Activated CD4-positive, alpha-beta T cell treated with anti-CD3 and anti-CD28 coated beads for 48 hours (primary cell): ENCODE results near the gene NTM.
"Not testable (repeated sequence)": the region's sequence is repeated elsewhere in the genome, so short reads cannot be mapped to it uniquely, and the experiment has no call there.

Source experiments
- DNase-seq: peaks from one replicate; pipeline ENCODE4 v3.0.0-alpha.2; 2020

Gene NTM

DNA sequence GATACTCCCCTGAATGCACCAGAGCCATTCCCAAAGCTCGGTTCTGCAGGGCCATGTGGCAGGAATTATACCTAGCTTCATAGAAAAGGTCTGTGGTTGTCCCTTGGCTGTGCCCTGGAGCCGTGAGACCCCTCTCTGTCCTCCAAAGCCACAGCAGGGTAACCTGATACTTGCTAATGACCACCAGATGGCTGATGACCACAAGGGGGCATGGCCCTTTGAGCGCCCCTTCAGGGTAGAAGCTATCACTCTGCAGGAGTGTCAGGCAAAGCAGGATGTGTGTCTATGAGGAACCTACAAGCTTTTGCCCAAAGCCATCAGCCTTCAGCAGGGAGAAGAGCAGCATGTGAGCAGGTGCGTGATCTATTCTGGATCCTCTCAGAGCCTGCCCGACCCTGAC is 95.3 kb downstream of the NTM start:
- DNase-seq = no peak

DNA sequence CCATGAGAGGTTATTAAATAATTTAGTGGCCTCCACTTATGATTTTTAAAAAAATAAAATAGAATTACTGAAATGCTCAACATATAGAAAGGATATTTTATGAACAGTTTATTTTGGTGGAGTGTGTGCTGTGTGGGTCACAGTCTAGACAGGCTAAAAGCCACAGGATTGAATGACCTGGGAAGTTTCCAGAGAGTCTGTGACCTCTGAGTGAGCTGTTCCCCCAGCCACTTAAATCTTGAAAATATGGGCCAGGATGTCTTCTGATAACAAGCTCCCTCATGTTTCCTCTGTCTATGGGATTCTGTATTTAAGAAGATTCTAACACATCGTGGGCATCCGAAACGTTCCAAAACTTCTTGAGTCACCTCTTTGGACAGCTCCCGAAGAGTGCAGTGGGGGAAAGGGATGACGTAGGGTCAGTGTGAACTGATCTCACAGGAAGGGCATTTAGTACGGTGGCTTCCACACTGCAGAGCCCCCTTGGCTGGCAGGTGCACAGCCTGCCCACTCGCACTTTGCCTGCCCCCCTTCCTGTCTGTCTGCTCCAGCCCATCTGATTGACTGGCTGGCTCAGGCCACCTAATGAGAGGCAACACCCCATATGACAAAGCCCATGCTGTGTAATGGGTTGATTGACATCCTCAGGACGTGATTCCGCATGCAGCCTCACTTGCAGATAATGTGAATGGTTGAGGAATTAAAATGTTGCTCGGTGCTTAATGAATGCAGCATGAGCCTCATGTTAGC is 97.4 kb downstream of the NTM start:
- DNase-seq = no peak

DNA sequence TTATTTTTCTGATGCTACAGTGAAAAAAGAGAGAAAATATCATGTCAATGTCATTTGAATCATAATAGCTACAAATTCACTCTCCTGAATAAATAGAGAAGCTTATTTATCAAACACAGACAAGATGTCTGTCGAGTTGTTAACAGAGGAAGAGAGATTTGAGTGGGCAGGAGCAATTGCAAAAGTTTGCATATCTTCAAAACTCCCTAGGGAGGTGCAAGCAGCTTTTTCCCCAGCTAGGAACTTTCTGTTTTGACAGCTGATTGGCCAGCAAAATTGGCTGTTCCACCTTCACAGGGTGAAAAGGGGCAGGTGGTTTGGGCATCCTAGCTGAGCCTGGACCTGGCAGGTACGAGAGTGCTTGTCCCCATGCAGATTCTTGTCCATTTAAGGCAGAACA is 98.2 kb downstream of the NTM start:
- no peak for DNase-seq

DNA sequence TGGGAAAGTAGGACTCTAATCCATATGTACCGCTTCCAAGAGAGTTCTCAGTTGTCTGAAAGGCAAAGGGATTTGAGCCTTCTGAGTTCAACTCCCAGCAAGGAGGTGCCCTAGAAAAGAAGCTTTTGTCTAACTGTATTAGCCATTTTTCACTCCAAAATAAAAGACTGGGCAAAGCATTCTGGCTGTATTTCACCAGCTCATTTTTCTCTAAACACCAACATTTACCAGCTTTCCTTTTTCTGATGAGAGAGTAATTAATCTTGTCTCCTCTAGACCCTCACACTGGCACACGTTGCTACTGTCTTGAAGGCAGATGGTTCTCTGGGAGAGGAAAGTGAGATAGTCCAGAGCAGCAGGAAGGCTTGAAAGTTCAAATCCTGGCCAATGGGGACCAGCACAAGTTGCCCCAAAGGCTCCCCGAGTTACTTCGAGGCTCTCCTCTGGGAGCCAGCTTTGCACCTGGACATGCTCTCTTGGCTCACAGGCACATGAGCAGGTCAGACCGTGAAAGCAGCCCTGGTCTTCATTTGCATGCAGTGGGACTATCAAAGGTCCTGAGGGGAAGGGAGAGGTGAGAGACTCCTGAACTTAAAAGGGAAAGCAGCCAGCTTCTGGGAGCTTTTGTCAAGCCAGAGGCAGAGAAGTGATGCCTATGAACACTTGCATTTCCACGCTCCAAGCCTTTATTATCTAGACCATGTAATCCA is 100.0 kb downstream of the NTM start:
- no peak for DNase-seq

DNA sequence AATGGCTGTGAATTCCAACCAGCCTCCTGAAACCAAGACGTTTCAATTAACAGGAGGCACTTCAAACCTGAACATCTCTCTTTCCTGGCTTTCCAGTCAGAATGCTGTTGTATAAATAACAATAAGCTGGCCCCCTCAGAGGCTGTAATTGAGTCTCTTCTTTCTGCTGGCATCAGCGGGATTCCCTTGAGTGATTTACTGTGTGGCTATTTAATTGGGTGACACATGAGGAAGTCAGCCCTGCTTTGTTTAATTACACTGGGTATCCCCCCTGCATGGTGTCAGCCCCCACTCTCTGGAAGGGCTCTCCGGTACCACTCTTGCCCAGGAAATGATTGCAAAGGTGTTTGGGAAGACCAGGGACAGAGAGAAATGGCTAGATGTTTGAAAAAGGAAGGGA is 101.6 kb downstream of the NTM start:
- DNase-seq = no peak

DNA sequence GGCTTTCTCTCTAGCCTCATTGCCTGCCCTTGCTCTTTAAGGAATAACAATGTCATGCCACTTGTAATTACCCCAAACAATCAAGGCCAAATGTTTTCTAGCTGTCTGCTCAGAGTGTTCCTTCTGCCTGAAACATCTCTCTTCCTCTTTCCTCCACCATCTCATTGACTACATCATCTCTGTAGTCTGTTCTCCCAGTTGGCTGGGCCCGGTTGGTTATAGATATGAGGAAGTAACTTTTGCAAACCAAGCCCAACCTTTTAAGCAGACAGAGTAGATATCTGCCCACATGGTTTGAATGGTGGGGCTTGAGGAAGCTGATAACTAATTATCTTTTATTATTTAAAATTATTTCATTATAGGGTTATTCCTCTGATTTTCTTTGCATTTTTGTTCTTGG is 104.5 kb downstream of the NTM start:
- no peak for DNase-seq

DNA sequence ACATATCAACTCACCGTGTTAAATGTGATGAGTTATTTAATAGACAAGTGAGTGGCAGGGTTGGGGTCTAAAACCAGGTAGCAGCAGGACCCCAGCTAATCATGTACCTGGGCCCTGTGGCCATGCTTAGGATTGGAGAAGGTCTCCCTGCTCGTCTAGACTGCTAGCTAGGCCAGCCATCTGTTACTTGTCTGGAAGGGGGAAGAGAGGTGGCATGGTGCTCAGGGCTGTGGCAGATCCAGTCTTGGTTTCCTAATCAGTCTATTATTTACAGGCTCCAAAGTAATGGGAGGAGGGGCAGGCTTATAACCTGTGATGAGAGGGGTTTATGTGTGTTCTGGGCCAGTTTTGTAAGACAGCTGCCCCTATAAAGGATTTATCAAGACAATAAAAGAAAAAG is 105.9 kb downstream of the NTM start:
- DNase-seq = no peak

DNA sequence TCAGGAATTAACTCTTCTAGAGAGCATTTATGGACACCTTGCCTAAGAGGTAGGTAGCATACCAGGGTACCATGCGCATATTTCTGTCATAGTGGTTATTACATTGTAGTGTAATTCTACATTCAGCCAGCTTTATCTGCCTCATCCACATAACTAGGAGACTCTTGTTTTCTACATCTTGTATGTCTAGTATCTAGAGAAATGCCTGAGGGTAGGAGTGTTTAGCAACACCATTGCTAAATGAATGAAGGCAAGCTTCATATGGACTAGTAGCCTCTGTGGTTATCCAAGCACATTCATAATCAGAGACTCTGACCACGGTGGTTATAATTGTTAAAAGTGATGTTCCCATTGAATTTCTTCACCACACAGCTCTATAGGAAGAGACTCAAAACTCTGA is 107.9 kb downstream of the NTM start:
- no peak for DNase-seq

DNA sequence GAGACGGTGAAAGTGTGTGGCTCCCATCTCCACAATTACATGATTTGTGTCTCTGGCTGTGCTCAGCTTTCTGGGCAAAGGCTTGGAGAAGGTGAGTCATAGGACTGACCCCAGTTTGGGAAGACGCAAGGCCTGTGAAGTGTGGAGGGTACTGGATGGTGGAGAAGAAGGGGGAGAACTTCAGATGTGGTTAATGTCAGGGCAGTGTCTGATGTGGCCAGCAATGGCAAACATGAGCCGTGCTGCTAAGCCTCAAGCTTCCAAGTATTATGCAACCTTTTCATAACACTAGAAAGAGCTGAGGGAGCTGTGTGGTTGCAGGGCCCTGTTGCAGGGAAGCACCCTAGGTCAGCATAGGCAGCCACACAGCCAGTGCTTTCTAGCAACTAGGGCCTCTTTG is 110.9 kb downstream of the NTM start:
- DNase-seq = no peak

DNA sequence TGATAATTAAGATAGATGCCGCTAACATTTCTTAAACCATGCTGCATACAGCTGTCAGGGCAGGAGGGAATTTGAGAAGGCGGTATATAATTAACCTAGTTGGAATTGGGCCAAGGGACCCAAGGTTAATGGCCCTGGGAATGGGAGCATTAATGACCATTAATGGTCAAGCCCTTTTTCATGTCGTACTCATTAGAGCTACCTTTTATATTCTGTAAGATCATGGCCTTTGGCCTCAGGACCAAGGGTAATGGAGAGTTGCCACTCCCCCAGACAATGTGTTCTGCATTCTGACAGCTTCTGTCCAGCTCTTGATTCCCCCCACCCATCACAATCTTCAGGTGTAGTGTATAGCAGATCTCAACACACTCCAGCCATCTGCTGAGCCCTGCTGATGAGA is 111.6 kb downstream of the NTM start:
- DNase-seq = no peak

DNA sequence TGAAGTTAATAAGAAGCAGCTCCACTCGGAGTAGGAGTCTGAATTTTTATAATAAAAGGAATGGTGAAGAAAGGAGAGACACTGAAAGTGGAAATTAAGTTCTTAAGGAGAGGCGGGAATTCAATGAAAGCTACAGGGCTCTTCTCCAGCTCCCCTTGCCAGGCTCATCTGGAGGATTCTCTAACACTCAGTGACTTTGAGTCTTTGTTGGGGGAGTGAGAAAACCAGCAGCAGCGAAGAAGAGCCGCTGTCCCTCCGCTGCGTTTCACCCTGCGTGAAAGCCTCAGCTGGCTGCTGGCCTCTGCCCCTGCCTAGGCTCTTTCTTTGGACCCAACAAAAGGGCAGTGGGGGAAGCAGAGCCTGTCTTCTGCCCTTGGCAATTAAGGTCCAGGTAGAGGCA is 113.0 kb downstream of the NTM start:
- no peak for DNase-seq

DNA sequence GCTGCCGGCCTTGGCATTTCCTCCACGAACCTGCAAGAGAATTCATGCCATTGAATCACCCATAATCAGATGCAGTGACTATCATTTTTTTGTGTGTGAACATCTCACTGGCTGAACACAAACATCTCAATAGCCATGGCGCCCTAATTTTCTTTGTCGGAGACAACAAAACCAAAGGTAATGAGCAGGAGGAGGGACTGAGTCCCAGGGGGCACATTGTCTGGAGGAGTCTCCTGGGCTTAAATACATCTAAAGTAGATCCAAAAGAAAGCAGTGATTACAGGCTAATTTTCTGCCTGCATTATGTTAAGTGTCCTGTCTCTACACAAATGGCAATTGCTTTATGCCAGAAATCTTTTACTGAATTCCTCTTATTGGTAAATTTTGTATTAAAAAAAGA is 113.5 kb downstream of the NTM start:
- DNase-seq = no peak

DNA sequence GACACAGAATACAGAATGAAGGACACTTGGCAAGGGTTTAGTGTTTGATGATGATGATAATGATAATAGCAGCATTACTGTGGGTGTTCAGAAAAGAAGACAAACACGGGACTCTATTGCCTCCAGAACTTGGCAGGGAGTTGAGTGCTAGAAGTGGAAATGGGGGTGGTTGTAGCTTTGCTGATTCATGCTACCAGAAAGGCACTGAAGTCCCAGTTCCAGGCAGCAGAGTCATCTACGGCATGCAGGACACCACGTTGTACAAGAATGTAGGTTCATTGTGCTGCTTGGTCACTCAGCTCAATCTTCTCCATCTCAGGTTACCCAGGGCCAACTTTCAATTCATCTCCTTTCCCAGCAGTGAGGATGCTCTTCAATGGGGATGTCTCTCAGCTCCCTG is 115.7 kb downstream of the NTM start:
- DNase-seq = no peak

DNA sequence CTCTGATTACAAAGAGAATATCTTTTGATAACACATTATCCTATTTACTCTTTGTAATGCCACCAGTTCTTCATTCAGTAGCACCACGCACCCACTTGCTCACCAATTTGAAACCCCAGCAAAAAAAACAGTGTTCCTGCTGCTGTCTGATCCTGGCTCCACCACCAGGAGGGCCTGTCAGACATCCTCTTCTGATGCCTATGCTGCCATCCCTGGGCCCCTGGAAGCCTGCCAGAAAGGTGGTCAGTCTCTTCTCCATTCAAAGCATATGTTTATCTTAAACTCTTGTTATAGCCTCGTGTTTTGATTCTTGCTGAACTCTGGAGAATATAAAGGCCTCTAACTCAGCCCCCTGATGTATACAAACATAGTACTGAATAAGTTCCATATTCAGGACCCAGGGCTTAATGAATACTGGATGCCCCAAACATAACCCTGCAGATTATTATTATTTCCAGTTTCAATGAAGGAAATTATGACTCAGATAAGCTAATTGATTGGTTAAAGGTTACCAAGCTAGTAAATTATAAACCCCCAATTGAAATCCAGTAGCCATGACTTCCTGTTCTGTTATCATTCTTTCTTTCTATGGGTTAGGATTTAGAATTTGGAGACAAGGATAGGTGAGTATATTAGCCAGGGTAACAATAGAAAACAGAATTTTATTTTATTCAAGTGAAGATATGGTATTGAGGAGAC is 116.7 kb downstream of the NTM start:
- DNase-seq = no peak

DNA sequence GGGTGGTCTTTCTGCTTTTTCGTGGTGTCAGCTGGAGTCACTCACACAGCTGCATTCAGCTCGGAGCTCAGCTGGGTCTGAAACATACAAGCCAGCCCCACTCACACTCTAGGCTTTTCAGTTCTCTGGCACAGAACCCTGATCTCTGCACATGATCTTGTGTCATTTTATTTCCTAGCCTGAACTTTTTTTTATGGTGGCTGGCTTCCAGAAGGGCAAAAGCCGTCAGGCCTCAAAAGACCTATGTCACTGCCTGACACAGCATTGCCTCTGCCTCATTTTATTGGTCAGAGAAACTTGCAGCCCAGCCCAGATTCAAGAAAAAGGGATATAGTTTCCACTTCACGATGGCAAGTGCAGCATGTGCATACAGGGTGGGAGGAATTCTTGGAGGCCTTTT is 117.8 kb downstream of the NTM start:
- no peak for DNase-seq

DNA sequence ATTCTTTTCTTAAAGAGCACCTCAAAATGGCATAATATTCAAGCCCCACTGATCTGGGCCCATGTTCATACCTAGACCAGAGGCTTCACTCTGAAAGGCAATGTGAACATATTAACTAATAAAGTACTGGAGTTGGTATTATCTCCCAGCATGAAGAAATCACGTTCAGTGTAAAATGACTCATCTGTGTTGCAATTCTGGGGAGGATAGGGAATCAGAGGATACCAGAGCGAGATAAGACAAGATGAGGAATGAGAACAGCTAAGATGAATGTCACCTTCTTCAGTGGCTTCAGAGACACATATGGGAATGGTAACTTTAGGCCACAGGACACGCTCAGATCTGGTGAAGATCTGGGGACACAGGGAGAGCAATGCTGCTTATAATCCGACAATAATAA is 121.1 kb downstream of the NTM start:
- DNase-seq = no peak

DNA sequence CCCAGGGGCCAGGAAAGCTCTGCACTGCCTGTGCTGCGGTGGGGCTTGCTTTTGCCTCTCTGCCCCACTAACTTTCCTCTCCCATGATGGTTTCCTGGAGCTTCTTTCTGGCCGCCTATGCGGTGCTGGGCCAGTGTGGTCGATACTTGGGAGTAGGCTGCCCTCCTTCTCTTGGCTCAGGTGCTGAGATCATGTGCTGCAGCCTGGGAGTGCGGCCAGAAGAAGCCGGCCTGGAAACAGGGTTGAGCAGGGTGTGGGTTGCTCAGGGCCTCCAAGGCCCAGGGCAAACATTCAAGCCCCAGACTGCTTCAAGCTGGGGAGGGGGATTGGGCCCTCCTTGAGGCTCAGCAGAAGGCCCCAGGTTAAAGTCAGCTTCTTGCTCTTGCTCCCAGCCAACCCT is 125.0 kb downstream of the NTM start:
- no peak for DNase-seq

DNA sequence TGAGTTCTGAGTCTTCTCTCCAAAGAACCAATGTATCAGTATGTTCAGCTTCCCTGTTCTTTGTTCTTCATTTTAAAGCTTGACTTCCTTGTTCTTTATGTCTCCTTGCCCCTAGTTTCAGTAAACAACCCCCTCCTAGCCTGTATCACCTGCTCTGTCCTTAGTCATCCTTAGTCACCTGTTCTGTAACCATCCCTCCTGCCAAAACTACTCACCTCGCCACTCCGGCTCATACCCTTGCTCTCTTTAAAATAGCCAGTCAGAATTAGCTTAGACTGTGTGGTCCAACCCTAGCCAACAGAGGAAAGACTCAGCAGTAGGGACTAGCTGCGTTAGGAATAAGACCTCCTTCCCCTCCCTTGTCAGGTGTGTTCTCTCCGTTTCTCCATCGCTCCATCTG is 127.3 kb downstream of the NTM start:
- DNase-seq = not testable (repeated sequence)

DNA sequence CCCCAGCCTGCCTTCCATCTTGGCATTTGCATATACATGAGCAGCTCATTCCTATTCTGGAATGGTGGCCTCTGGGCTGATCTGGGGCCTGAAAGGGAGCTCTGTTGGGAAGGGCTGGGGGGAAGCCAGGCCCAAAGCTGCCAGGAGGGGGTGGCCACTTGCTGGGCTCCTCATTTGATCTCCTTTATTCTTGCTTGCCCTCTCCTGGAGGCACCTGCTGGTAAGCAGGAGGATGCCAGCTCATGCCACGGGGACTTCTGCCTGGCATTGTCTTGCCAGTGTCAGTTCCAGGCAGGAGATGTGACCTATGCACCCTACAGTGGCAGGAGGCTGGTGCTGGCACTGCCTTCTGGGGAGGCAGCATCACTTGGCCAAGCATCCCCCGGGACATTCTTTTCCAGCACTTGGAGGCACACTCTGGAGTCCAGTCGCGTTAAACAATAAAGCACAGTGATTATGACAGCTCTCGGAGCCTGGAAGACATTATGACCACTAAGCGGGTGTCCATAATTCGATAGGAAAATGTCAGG is 128.3 kb downstream of the NTM start:
- DNase-seq = no peak

DNA sequence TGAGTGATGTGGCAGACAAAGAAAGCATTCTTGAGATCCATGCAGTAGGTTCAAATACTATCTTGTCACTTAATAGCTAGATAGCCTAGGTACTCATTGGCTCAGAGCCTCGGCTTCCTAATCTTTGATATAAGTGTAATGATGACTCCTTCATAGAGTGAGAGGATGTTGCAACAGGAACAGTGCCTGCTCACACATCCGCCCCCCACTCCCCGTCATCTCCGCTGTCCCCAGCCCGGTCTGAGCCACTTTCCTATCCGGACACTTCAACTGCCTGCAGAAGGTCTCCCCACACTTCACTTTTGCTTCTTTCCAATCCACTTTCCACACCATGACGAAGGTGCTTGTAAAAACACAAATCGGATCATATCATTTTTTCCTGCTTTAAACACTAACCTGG is 128.8 kb downstream of the NTM start:
- DNase-seq = no peak

DNA sequence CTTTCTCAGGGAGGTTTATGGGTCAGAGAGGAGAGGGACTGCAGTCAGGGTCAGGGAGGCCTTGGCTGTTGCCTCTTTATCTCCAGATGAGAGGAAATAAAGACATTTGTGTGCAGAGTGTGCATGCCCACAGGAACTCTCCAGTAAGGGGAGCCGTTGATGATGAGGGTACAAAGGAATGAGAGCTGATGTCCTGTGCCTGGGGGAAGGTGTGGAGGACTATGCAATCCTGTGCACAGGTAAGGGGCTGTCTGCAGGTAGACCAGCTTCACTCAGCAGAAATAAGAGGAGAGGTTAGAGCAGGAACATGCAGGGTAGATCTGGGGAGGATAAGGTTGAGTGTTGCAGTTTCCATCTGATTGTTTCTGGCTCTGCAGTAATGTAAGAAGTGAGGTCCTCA is 132.6 kb downstream of the NTM start:
- DNase-seq = no peak

DNA sequence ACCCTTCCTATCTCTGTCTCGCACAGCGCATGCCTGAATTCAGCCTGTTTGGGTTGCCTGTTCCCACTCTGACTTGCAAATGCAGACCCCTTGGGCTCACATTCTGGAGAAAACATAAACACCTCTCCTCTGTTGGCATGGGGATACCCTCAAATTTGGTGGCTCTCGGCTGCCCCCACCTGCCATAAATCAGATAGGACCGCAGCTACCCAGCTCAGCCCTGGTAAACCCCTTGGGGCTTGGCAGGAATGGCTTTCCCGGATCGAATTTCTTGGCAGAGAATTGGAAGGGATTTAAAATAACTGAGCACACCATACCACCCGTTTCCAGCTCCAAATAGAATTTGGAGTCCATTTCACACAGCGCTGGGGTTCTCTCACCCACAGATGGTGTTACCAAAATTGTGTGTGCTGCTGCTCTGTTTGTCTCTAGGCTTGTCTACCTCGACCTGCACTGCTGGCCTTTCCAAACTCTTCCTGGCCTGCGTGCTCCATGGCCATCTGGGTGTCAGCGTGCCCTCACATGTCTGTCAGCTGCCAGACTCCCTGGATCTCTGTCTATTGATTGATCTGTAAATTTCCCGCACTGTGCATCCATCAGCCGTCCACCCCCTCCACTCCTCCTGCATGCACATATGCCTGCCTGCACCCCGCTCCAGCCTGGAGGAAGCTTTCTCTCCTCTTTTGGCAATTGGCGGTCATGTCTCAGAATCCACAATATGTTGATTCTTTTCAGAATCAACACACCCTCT is 134.0 kb downstream of the NTM start:
- no peak for DNase-seq

DNA sequence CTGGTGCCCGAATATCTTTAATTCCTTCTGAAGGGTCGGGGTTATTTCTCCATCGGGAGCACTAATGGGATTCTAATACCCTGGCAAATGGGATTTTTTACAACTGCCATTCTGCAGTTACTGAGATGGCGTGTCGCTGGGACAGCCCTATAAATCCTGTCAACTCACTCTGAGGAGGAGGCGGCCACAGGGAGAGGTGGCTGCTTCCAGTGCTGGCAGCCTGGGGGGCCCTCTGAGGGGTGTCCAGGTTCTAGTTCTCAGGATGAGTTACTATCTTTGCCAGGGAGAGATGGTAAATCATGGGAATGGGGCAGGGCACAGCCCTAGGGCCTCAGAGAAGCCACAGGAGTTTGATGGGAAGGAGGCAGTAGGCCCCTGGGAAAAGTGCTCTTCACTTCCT is 135.9 kb downstream of the NTM start:
- DNase-seq = no peak
